ENCODE results near the gene ST3GAL6. TPM values are rescaled to one million over a fixed set of nuclear protein-coding genes. Genes with fewer than 3 reads are reported as not detected.

ST3GAL6 gene
- total RNA-seq, 1 donor from 2014 or later = 14.1 TPM

DNA sequence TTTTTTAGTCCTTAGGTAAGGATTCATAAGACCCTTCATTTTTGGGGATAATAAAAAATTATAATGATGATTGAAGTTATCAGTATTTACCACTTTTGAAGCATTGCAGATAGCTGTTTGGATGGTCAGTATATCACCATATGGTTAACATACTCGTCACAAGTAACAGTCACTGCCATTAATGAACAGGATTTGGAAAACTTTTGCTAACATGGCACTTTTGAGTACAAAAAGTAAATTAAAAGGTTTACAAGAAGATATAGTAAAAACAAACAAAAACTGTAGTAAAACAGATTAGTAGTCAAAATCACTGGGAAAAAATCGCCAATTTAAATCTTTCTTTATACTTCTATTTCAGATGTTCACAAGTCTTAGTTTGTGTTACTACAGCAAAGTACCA lies 37.8 kb upstream of the ST3GAL6 start:
- H3K4me3 Mint-ChIP-seq = no peak overlapping the region
- no peak overlapping the region for H3K27ac Mint-ChIP-seq
- TF ChIP-seq, protein P1, sequence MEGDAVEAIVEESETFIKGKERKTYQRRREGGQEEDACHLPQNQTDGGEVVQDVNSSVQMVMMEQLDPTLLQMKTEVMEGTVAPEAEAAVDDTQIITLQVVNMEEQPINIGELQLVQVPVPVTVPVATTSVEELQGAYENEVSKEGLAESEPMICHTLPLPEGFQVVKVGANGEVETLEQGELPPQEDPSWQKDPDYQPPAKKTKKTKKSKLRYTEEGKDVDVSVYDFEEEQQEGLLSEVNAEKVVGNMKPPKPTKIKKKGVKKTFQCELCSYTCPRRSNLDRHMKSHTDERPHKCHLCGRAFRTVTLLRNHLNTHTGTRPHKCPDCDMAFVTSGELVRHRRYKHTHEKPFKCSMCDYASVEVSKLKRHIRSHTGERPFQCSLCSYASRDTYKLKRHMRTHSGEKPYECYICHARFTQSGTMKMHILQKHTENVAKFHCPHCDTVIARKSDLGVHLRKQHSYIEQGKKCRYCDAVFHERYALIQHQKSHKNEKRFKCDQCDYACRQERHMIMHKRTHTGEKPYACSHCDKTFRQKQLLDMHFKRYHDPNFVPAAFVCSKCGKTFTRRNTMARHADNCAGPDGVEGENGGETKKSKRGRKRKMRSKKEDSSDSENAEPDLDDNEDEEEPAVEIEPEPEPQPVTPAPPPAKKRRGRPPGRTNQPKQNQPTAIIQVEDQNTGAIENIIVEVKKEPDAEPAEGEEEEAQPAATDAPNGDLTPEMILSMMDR (IDR thresholded peaks at IDR 0.05; ENCODE audit: unreplicated experiment) = no peak
- no peaks in the 10 kb centered on the region for H3K9me3 Mint-ChIP-seq
- H3K36me3 Mint-ChIP-seq = no peaks in the 10 kb centered on the region
- no peak for DNase-seq (ENCODE audit: low spot score in 2 of 2, unreplicated experiment in 2 of 2)
- H3K4me1 Mint-ChIP-seq = peaks cover 5% of the 10 kb centered on the region
- H3K27me3 Mint-ChIP-seq (ENCODE audit: low read depth) = no peaks in the 10 kb centered on the region

DNA sequence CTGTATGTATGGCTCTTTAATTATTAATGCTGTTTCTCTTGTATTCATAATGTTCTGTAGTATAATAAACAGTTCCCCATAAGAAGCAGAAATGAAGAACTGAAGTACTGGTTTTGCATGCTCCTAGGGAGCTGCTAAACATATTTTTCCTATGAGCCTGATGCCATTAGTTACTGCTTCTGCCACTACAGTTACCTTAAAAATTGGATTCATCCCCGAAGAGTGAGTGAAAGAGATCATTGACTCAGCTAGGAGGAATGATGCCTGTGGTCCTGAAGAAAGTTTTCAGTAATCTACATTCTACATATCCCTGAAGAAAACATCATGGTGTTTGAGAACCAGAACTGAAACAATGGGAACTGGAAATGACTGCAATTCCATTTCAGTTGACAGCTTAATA lies 37.1 kb upstream of the ST3GAL6 start:
- H3K27ac Mint-ChIP-seq = no peak overlapping the region
- H3K4me3 Mint-ChIP-seq = no peak overlapping the region
- H3K27me3 Mint-ChIP-seq (ENCODE audit: low read depth) = peaks cover 2% of the 10 kb centered on the region
- H3K9me3 Mint-ChIP-seq = no peaks in the 10 kb centered on the region
- DNase-seq (ENCODE audit: low spot score in 2 of 2, unreplicated experiment in 2 of 2) = no peak
- peaks cover 5% of the 10 kb centered on the region for H3K4me1 Mint-ChIP-seq
- TF ChIP-seq, protein P1 (IDR thresholded peaks at IDR 0.05; ENCODE audit: unreplicated experiment) = no peak
- H3K36me3 Mint-ChIP-seq = no peaks in the 10 kb centered on the region

DNA sequence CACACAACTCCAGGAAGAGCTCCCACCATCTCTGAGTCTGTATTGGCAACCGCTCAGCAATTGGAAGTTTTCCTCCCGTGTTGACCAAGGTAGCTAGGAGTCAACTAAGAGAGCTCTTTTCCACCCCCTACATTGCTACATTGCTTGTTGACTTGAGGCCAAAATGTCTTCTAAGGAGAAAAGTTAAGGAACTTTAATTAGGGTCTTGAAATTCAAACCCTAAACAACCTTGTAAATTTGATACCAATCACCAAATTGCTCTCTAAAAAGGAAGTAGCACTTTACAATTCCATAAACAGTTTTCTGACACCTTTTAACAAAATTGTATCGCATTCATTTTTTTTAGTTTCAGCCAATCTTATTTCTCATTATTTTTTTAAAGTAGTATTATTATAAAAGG lies 35.5 kb upstream of the ST3GAL6 start:
- H3K27me3 Mint-ChIP-seq (ENCODE audit: low read depth) = peaks cover 2% of the 10 kb centered on the region
- H3K36me3 Mint-ChIP-seq = no peaks in the 10 kb centered on the region
- no peaks in the 10 kb centered on the region for H3K9me3 Mint-ChIP-seq
- TF ChIP-seq, protein P1 (IDR thresholded peaks at IDR 0.05; ENCODE audit: unreplicated experiment) = no peak
- no peak overlapping the region for H3K27ac Mint-ChIP-seq
- DNase-seq (ENCODE audit: low spot score in 2 of 2, unreplicated experiment in 2 of 2) = no peak
- peaks cover 2% of the 10 kb centered on the region for H3K4me1 Mint-ChIP-seq
- no peak overlapping the region for H3K4me3 Mint-ChIP-seq

DNA sequence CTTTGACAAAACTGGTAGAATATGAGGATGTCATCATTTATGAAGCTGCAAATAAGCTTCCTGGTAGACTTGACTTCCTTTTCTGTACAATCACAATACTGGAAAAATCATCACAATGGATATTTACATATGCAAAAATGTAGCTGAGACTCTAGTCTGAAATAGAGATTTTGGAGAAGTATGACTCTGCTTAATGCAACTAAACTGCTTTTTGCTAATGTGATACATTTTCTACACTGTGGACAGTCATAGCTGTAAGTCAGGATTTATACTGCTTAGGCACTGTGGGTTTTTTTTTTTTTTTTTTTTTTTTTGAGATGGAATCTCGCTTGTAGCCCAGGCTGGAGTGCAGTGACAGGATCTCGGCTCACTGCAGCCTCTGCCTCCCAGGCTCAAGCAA lies 34.5 kb upstream of the ST3GAL6 start:
- TF ChIP-seq, protein P1 (IDR thresholded peaks at IDR 0.05; ENCODE audit: unreplicated experiment) = no peak
- Mint-ChIP-seq H3K4me1 (peaks cover 6% of the 10 kb centered on the region), H3K36me3 (no peaks in the 10 kb centered on the region), H3K27me3 (ENCODE audit: low read depth) (peaks cover 2% of the 10 kb centered on the region), H3K27ac (no peak overlapping the region), H3K9me3 (no peaks in the 10 kb centered on the region), H3K4me3 (no peak overlapping the region)
- no peak for DNase-seq (ENCODE audit: low spot score in 2 of 2, unreplicated experiment in 2 of 2)

DNA sequence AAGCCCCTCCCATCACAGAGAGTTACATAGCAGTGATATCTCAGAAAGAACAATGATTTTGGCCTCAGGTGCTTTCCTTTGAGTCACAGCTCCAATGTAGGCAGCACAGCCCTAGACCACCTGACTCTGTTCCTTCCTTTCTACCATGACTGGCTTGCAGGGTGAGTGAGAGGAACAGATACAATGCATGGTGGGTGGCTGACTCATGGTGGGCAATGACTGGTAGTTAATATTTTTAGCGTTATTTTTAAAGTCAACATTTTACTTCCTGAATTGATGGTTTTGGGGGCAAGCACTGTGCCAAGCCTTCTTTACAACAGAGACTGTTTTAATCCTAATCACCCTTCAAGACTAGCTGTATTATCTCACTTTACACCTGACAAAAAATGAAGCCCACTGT lies 32.8 kb upstream of the ST3GAL6 start:
- Mint-ChIP-seq H3K36me3 (no peaks in the 10 kb centered on the region), H3K27me3 (ENCODE audit: low read depth) (peaks cover 2% of the 10 kb centered on the region), H3K9me3 (no peaks in the 10 kb centered on the region), H3K4me3 (peak overlapping the region; percentile 16), H3K27ac (no peak overlapping the region), H3K4me1 (peaks cover 14% of the 10 kb centered on the region)
- TF ChIP-seq, protein P1 (IDR thresholded peaks at IDR 0.05; ENCODE audit: unreplicated experiment) = no peak
- no peak for DNase-seq (ENCODE audit: low spot score in 2 of 2, unreplicated experiment in 2 of 2)
